Prostate gland (tissue), 2 donors: ENCODE data around the gene HCFC1R1. TPM values are rescaled to one million over a fixed set of nuclear protein-coding genes. Genes with fewer than 3 reads are reported as not detected.
"Not testable (repeated sequence)": the region's sequence is repeated elsewhere in the genome, so short reads cannot be mapped to it uniquely, and the experiment has no call there.

Experiments used
- DNase-seq: peaks from one replicate; pipeline ENCODE4 v3.0.0-alpha.2; 2019; ENCODE audit warnings: low spot score
- H3K27ac ChIP-seq, 2 donors: fragments of 200-600 bp; sonication (generic); 2 replicates each; pipeline ENCODE4 v1.5.1; 2017 to 2019
- H3K27me3 ChIP-seq: fragments of 200-600 bp; sonication (generic); replicated peaks from 2 replicates; pipeline ENCODE4 v1.5.1; 2019; ENCODE audit not compliant: insufficient read depth
- H3K36me3 ChIP-seq, 2 donors: fragments of 200-600 bp; sonication (generic); 1 replicate in 1 of 2; 2 replicates in 1 of 2; pipeline versions ENCODE4 v1.5.1 to v1.8.1; 2017 to 2019
- H3K4me1 ChIP-seq: fragments of 200-600 bp; sonication (generic); replicated peaks from 2 replicates; pipeline ENCODE4 v1.5.1; 2019
- H3K4me3 ChIP-seq, 2 donors: fragments of 200-600 bp; sonication (generic); 2 replicates each; pipeline ENCODE4 v1.5.1; 2017 to 2019
- H3K9me3 ChIP-seq: fragments of 200-600 bp; sonication (generic); 2 replicates; pipeline ENCODE4 v1.5.1; 2017
- CTCF ChIP-seq, 4 experiments: fragments of 200-600 bp in 2 of 4; fragments of 450-650 bp in 2 of 4; sonication (generic) in 2 of 4; IDR thresholded peaks; 1 replicate in 3 of 4; 2 replicates in 1 of 4; pipeline ENCODE4 v1.5.1; 2016 to 2019; ENCODE audit warnings: antibody characterized with exemption in 4 of 4, mild to moderate bottlenecking in 2 of 4, moderate library complexity in 2 of 4
- POLR2A ChIP-seq: fragments of 450-650 bp; IDR thresholded peaks from one replicate; pipeline ENCODE4 v1.6.1; 2016; ENCODE audit warnings: antibody characterized with exemption, mild to moderate bottlenecking
- POLR2AphosphoS5 ChIP-seq: sonication (generic); formaldehyde crosslinking; IDR thresholded peaks from one replicate; pipeline ENCODE4 v1.6.1; 2017; ENCODE audit warnings: antibody characterized with exemption
- WGBS: methylation state at CpG from one replicate; pipeline ENCODE4 v1.1.5; 2018; 5-methylcytosine and 5-hydroxymethylcytosine counted together
- intact Hi-C: fragments of 100-400 bp; cut with DNase I; formaldehyde crosslinking; loops from one replicate; pipeline ENCODE4 v1.14.2; 2022
- total RNA-seq, 2 donors: library from RNA; depleted of rRNA; stranded (reverse); fragments of >200 nt; gene quantifications; one replicate each; pipeline ENCODE4 v1.1.0, GENCODE V29; 2016

HCFC1R1 gene
- total RNA-seq = 10 to 100 TPM; 52.4 to 67.0 TPM

GRCh38 chr16:3023669-3024478 lies at the start of gene HCFC1R1, which contains the start of gene THOC6:
TSS of gene HCFC1R1 (minus strand) at chr16:3023942. CDS start at chr16:3023941, 1 bp downstream.
TSS of gene THOC6 (plus strand) at chr16:3024035. CDS start at chr16:3024327, 292 bp downstream.
- Histone ChIP-seq H3K36me3 (no peaks in the 10 kb centered on the region), H3K4me3 (peak within 1 kb of the TSS; percentile 38 to 63), H3K27me3 (no peaks in the 10 kb centered on the region), H3K9me3 (no peaks in the 10 kb centered on the region), H3K27ac (peak within 1 kb of the TSS; percentile 89 to 94), H3K4me1 (peaks cover 30% of the 10 kb centered on the region)
- DNase-seq = peak; percentile 97
- WGBS = under 1% methylated on average over 69 of the region's 69 CpGs
- intact Hi-C loops = no loop called here
- TF ChIP-seq POLR2A (peak; percentile 64), CTCF (IDR thresholded peaks at IDR 0.05) (peak in 1 of 4 experiments; percentile 30), POLR2AphosphoS5 (peak; percentile 96)

GRCh38 chr16:3073448-3073847 lies 49.7 kb upstream of the HCFC1R1 start:
- Histone ChIP-seq H3K4me1 (no peaks in the 10 kb centered on the region), H3K27me3 (no peaks in the 10 kb centered on the region), H3K4me3 (no peak overlapping the region), H3K27ac (no peak overlapping the region), H3K9me3 (no peaks in the 10 kb centered on the region), H3K36me3 (no peaks in the 10 kb centered on the region)
- DNase-seq = no peak
- intact Hi-C loops = no loop called here
- no peak for TF ChIP-seq POLR2AphosphoS5
- no peak for TF ChIP-seq CTCF (IDR thresholded peaks at IDR 0.05)
- TF ChIP-seq POLR2A = no peak
- WGBS = 91% methylated on average over 7 of the region's 7 CpGs

- WGBS = 65% methylated on average over 5 of the region's 18 CpGs
- DNase-seq, H3K36me3 ChIP-seq, intact Hi-C loops, H3K9me3 ChIP-seq, H3K27ac ChIP-seq, H3K4me1 ChIP-seq, H3K4me3 ChIP-seq, H3K27me3 ChIP-seq: not testable (repeated sequence)
These were observed 49.0 kb upstream of the HCFC1R1 start for GRCh38 chr16:3072576-3073263.

GRCh38 chr16:3072148-3072547 lies 48.4 kb upstream of the HCFC1R1 start:
- H3K4me1 ChIP-seq, H3K4me3 ChIP-seq, H3K27ac ChIP-seq, DNase-seq, H3K9me3 ChIP-seq, H3K36me3 ChIP-seq, H3K27me3 ChIP-seq, intact Hi-C loops: not testable (repeated sequence)
- WGBS = 58% methylated on average over 2 of the region's 4 CpGs

- 86% methylated on average over 7 of the region's 7 CpGs for WGBS
- no peaks in the 10 kb centered on the region for H3K27me3 ChIP-seq
- no peaks in the 10 kb centered on the region for H3K4me1 ChIP-seq
- no peak for TF ChIP-seq CTCF (IDR thresholded peaks at IDR 0.05)
- TF ChIP-seq POLR2A = no peak
- TF ChIP-seq POLR2AphosphoS5 = no peak
- intact Hi-C loops = no loop called here
- no peak overlapping the region for H3K27ac ChIP-seq
- H3K9me3 ChIP-seq = no peaks in the 10 kb centered on the region
- H3K4me3 ChIP-seq = no peak overlapping the region
- H3K36me3 ChIP-seq = no peaks in the 10 kb centered on the region
- no peak for DNase-seq
These were observed 47.9 kb upstream of the HCFC1R1 start for GRCh38 chr16:3071655-3072054.
